Activated T-helper 17 cell treated with anti-CD3 and anti-CD28 coated beads, Interleukin-2, amount 50 U/mL, for 72 hours (primary cell): Measurements from ENCODE around the gene CA14. TPM values are rescaled to one million over a fixed set of nuclear protein-coding genes. Genes with fewer than 3 reads are reported as not detected.
A peak's percentile ranks its signal among the peaks of the same experiment; 100 is the strongest.

Source experiments
- ATAC-seq: fragments of 150-1000 bp; cut with Tn5 transposase; replicated peaks from 2 replicates; pipeline ENCODE4 v1.10.0; 2021; ENCODE audit warnings: mild to moderate bottlenecking, moderate library complexity
- H3K27ac Mint-ChIP-seq: one replicate; pipeline ENCODE4 v1.8.0; 2022; ENCODE audit warnings: mixed read lengths
- H3K27me3 Mint-ChIP-seq: one replicate; pipeline ENCODE4 v1.8.0; 2022; ENCODE audit warnings: mixed read lengths
- H3K36me3 Mint-ChIP-seq: one replicate; pipeline ENCODE4 v1.8.0; 2022; ENCODE audit warnings: low read depth, mild to moderate bottlenecking, mixed read lengths
- H3K4me1 Mint-ChIP-seq: one replicate; pipeline ENCODE4 v1.8.0; 2022; ENCODE audit warnings: mixed read lengths
- H3K4me3 Mint-ChIP-seq: one replicate; pipeline ENCODE4 v1.8.0; 2022; ENCODE audit warnings: mild to moderate bottlenecking, mixed read lengths
- H3K9me3 Mint-ChIP-seq: one replicate; pipeline ENCODE4 v1.8.0; 2022; ENCODE audit warnings: mixed read lengths
- total RNA-seq, 2 donors: library from RNA; stranded (reverse); gene quantifications; one replicate each; pipeline ENCODE4 v1.2.3, GENCODE V29; 2022

CA14 gene
- total RNA-seq, 2 donors from 2014 or later, result not detected

DNA sequence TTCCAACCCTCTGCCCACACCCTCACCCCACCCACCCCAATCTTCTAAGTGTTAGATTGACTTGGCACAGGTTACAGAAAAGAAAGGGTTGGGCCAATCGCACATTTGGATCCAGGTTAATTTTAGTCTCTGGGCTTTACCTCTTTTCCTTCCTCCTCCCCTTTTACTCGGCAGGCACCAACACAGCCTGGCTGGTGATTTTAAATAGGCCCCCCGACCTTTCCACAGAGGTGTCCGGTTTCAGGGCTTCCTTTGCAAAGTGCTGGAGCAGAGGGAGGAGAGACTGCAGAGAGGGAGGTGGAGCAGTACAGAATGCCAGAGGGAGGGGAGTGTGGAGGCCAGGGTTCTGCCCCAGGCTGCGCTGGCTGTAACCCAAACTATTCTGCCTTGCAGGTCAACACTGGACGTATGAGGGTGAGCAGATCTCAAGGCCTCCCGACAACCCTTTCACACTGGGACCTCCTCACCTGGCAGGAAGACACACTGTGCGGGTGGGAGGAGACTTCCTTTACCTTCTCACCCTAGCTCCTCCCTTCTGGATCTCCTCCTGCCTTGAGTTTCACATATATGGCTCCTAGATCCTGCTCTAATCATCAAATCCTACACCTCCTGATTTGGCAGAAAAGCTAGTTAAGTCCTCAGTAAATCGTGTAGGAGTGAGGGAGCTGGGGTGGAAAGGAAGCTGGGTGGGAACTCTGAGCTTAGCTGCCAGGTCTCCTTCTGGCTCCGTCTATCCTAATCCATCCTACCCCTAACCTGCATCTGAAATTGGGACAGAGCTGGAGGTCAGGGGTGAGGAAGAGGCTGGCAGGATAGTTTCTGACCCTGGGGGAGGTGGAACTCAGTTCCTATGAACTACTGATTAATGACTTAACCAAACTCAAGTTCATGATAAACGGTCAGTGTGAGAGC is 2.4 kb downstream of the CA14 start:
- peaks cover 8% of the 10 kb centered on the region for H3K36me3 Mint-ChIP-seq
- no peak overlapping the region for H3K4me3 Mint-ChIP-seq
- ATAC-seq, result no peak
- no peaks in the 10 kb centered on the region for H3K9me3 Mint-ChIP-seq
- peaks cover 12% of the 10 kb centered on the region for H3K4me1 Mint-ChIP-seq
- no peak overlapping the region for H3K27ac Mint-ChIP-seq
- H3K27me3 Mint-ChIP-seq, result peaks cover 23% of the 10 kb centered on the region

DNA sequence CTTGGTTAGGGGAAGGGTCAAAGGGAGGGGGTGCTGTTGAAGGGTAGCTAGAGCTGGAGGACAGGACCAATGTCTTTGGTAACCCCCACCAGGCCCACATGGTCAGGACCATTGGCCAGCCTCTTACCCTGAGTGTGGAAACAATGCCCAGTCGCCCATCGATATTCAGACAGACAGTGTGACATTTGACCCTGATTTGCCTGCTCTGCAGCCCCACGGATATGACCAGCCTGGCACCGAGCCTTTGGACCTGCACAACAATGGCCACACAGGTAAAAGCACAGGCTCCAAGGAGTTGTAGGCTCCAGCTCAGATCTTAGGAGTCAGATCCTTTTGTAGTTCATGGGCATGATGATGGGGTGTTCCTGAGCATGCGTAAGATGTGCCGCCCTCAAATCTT is 3.8 kb downstream of the CA14 start:
- peaks cover 21% of the 10 kb centered on the region for H3K36me3 Mint-ChIP-seq
- H3K4me3 Mint-ChIP-seq, result no peak overlapping the region
- no peaks in the 10 kb centered on the region for H3K9me3 Mint-ChIP-seq
- H3K27me3 Mint-ChIP-seq, result peaks cover 19% of the 10 kb centered on the region
- peaks cover under 1% of the 10 kb centered on the region for H3K4me1 Mint-ChIP-seq
- no peak overlapping the region for H3K27ac Mint-ChIP-seq
- ATAC-seq, result no peak

DNA sequence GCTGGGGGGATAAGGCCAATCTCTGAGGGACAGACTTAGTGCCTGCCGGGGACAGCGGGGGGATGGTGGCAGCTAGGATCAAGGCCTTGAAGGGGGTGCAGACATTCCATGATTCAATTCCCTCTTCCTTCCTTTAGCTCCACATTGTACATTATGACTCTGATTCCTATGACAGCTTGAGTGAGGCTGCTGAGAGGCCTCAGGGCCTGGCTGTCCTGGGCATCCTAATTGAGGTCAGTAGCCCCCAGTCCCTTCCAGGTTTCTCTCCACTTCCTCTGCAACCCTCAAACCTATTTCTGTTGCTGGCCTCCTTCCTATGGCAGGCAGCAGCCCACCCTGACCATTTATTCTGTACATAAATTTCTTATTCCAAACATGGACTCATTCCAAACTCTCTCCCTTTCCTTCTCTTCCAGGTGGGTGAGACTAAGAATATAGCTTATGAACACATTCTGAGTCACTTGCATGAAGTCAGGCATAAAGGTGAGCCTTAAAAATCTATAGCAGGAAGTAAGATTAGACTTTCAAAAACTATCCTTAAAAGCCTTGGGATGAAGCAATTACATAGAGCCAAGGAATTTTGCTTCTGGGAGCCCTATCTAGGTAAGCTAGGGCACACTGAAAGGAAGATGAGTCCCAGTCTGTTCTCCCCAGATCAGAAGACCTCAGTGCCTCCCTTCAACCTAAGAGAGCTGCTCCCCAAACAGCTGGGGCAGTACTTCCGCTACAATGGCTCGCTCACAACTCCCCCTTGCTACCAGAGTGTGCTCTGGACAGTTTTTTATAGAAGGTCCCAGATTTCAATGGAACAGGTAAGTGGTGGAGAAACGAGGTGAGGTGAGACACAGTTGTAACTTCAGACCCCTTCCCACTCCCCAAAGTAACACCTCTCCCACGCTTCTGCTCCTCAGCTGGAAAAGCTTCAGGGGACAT is 5.1 kb downstream of the CA14 start:
- Mint-ChIP-seq H3K27me3 (peaks cover 9% of the 10 kb centered on the region), H3K9me3 (no peaks in the 10 kb centered on the region), H3K27ac (peak overlapping the region; percentile 12), H3K36me3 (peaks cover 34% of the 10 kb centered on the region), H3K4me1 (peaks cover 7% of the 10 kb centered on the region), H3K4me3 (no peak overlapping the region)
- ATAC-seq, result no peak

DNA sequence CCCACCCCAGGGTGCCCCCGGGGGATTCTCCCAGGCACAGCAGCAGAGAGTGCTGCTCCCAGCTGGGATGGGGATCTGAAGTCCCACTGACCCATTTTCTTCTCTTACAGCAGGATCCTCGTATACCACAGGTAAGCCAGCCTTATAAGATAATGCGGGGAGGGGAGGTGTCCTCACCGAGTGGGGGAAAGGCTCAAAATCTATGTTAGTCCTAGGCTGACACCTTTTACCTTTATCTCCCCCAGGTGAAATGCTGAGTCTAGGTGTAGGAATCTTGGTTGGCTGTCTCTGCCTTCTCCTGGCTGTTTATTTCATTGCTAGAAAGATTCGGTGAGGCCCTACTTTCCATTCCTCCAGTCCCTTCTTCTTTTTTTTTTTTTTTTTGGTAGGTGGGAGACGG is 6.0 kb downstream of the CA14 start:
- Mint-ChIP-seq H3K4me1 (peaks cover 7% of the 10 kb centered on the region), H3K27ac (no peak overlapping the region), H3K4me3 (no peak overlapping the region), H3K27me3 (peaks cover 4% of the 10 kb centered on the region), H3K36me3 (peaks cover 43% of the 10 kb centered on the region), H3K9me3 (no peaks in the 10 kb centered on the region)
- ATAC-seq, result no peak

DNA sequence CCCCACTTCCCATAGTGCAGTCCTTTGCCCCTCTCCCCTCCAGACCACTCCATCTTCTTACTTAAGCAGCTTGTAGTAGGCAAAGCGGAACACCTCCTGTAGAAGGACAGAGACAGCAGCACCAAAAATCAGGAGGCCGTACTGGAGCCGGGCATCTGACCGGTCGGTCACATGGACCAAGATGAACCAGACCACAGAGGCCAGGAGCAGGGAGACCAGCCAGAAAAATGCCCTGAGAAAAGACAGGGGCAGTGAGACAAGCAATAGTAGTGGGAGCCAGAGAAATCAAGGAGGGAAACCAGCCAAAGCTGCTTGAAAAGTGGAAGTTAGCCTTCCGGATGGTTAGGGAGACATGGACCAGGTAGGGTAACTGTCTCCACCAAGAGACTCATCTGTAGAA is 10.3 kb downstream of the CA14 start:
- Mint-ChIP-seq H3K4me1 (peaks cover 17% of the 10 kb centered on the region), H3K4me3 (peak overlapping the region; percentile 96), H3K36me3 (peaks cover 50% of the 10 kb centered on the region), H3K27ac (peak overlapping the region; percentile 97), H3K27me3 (no peaks in the 10 kb centered on the region), H3K9me3 (no peaks in the 10 kb centered on the region)
- no peak for ATAC-seq

DNA sequence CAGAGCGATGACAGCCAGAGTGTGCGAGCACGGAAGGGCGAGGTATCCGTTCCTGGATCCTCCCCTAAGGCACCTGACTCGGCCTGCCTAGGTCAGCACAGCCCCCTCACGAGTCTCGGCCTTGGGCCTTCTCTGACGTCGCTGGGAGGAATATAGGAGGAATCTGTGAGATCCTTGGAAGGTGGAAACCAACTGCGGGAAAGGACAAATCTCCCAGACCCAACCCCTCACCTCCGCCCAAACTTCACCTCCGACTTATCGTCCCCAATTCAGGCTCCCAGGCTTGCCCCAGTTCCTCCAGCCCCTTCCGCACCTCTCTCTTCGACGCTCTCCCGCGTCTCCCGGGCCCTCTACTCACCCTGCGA is 10.7 kb downstream of the CA14 start:
- no peaks in the 10 kb centered on the region for H3K9me3 Mint-ChIP-seq
- H3K27me3 Mint-ChIP-seq, result no peaks in the 10 kb centered on the region
- peaks cover 17% of the 10 kb centered on the region for H3K4me1 Mint-ChIP-seq
- peak overlapping the region; percentile 97 for H3K27ac Mint-ChIP-seq
- peak overlapping the region; percentile 96 for H3K4me3 Mint-ChIP-seq
- ATAC-seq, result peak; percentile 54
- H3K36me3 Mint-ChIP-seq, result peaks cover 50% of the 10 kb centered on the region

DNA sequence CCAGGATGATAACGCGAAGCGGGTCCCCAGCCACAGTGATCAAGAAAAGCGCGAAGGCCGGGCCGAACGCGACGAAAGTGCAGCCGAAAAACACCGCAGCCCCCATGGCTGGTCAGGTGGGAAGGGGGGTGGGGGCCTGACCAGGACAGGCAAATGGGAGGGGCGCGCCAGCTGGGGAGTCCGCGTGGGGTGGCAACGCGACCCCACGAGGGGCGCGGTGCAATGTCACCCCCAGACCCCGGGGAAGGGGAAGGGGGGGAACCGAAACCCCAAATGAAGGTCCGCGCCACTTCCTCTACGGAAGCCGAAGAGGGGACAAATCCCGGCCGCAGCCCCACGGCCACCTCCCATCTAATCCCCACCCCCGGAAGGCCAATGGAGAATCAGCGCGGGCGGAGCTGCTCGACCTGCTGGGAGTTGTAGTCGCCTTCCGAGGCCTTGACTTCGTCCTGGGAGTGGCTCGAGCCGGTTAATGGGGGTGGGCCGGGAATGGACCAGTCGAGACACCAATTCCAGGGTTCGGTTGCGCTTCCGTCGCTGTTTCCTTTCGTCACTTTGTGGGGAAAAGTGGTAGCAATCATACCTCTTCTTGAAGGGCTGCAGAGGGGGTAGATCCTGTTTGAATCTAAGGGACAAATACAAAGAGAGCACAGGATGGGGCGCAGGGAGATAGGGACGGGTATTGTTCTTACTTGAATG is 11.3 kb downstream of the CA14 start, which contains the start of gene APH1A:
TSS of gene APH1A (minus strand) at position 312 of the 699 bp plus-strand sequence. CDS start at position 106, 206 bp downstream.
- Mint-ChIP-seq H3K27ac (peak within 1 kb of the TSS; percentile 97), H3K4me1 (peaks cover 17% of the 10 kb centered on the region), H3K9me3 (no peaks in the 10 kb centered on the region)

DNA sequence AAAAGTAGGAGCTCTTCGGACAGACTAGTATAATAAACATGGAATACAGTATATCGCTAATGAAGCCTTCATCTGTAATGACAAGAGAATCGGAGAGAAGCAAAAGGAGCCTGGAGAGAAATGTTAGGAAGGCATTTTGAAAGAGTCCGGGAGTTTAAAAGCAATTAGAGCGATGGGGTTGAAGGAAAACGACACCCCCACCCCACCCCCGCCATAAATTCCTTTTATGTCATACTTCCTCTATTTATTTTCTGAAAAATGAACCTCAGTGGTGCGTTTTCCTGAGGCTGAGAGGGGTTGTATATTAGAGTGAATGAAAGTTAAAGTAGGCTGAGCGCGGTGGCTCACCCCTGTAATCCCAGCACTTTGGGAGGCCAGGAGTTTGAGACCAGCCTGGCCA is 11.9 kb downstream of the CA14 start:
- H3K4me1 Mint-ChIP-seq, result peaks cover 17% of the 10 kb centered on the region
- no peak for ATAC-seq
- peaks cover 48% of the 10 kb centered on the region for H3K36me3 Mint-ChIP-seq
- peak overlapping the region; percentile 96 for H3K4me3 Mint-ChIP-seq
- no peaks in the 10 kb centered on the region for H3K27me3 Mint-ChIP-seq
- peak overlapping the region; percentile 97 for H3K27ac Mint-ChIP-seq
- H3K9me3 Mint-ChIP-seq, result no peaks in the 10 kb centered on the region

More for the DNA sequence above, 11.3 kb downstream of the CA14 start, which contains the start of gene APH1A:
- H3K36me3 Mint-ChIP-seq, result peaks cover 50% of the 10 kb centered on the region
- ATAC-seq, result peak; percentile 99
- no peaks in the 10 kb centered on the region for H3K27me3 Mint-ChIP-seq
- peak within 1 kb of the TSS; percentile 96 for H3K4me3 Mint-ChIP-seq

DNA sequence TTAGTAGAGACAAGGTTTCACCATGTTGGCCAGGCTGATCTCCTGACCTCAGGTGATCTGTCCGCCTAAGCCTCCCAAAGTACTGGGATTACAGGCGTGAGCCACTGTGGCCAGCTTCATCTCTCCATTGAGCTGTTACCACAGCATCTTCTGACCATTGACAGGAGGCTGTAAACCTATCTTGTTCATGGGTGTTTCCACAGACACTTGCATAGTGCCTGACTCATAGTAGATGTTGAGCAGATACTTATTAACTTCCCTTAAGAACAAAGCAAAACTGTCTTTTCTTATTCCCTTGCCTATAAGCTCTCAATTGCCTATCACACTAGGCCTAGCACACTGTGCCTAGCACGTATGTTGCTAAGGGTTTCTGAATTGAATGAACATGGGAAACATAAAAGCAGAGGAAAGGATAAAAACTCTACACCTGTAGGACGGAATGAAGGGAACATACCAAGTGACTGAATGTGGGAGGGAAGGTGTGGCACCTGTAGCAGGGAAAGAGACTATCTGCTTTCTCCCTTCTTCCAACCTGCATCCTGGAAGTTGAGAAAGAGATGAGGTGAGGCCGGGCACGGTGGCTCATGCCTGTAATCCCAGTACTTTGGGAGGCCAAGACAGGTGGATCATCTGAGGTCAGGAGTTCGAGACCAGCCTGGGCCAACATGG is 13.9 kb downstream of the CA14 start:
- H3K27me3 Mint-ChIP-seq, result no peaks in the 10 kb centered on the region
- H3K36me3 Mint-ChIP-seq, result peaks cover 29% of the 10 kb centered on the region
- no peak overlapping the region for H3K27ac Mint-ChIP-seq
- no peak overlapping the region for H3K4me3 Mint-ChIP-seq
- peaks cover 17% of the 10 kb centered on the region for H3K4me1 Mint-ChIP-seq
- H3K9me3 Mint-ChIP-seq, result no peaks in the 10 kb centered on the region
- ATAC-seq, result no peak

DNA sequence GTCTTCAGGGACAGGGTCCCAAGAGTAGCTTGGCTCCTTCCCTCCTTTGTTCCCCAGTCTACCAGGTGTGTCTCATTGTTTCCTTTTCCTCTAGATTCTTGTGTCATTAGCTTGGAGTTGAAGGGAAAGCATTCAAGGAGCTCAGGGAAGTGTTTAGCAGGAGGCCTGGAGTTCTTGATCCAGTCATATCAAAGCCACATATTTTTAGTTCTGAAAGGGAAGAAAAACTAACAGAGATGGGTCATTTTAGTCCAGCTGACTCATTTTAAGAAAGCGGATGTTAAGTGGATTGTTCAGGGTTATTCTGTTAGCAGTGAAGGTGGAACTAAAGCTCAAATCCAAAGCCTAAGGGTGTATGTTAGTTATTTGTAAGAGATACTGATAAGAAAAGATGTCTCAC is 15.7 kb downstream of the CA14 start:
- H3K36me3 Mint-ChIP-seq, result peaks cover 10% of the 10 kb centered on the region
- no peak overlapping the region for H3K4me3 Mint-ChIP-seq
- peak overlapping the region; percentile 1 for H3K27ac Mint-ChIP-seq
- no peaks in the 10 kb centered on the region for H3K27me3 Mint-ChIP-seq
- ATAC-seq, result no peak
- H3K9me3 Mint-ChIP-seq, result no peaks in the 10 kb centered on the region
- H3K4me1 Mint-ChIP-seq, result peaks cover 10% of the 10 kb centered on the region

DNA sequence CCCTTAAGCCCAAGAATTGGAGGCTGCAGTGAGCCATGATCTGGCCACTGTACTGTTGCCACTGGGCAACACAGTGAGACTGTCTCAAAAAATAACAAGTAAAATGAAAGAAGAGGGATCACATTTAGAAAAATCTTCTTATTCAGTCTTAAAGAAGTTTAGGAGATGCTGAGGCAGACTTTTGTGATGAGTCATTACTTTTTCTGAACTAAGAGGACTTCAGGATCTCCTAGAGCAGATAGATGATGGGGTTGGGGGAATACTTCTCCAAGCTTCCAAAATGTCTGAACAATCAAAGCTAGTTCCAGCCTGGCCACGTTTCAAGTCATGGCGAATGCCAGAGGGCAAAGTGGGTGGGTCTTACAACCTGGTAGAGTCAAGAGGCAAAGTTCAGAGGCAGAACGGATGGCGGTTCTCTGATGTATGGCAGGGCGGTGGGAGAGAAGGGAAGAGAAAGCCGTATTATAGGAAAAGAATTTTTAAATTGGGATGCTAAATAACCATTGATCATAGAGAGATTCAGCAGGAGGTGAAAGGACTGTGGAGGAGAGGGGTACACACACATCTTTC is 22.6 kb downstream of the CA14 start:
- Mint-ChIP-seq H3K4me3 (peak overlapping the region; percentile 88), H3K9me3 (peaks cover 4% of the 10 kb centered on the region), H3K27me3 (no peaks in the 10 kb centered on the region), H3K27ac (peak overlapping the region; percentile 15), H3K4me1 (peaks cover 23% of the 10 kb centered on the region), H3K36me3 (peaks cover 16% of the 10 kb centered on the region)
- no peak for ATAC-seq

DNA sequence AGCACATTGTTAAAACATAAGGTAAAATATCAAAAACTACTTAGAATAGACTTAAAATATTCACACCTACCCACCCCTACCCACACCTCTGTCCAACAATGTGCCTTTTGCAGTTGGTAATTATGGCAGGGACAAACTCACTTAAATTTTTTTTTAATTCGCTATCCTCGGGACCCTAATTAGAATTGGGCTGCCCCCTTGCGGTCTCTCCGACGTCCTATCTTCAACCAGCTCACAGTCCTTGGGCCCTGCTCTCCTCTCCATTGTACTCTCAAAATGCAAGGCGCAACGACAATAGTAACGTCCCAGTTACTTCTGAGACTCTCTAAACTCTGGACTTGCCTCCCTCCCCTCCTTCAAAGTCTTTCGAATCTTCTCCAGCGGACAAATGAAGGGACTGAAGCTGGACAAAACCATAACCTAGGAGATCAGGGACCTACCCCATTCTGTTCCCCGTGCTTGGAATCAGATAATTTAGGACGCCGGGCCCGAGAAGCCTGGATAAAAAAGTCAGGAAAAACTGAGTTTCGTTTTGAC is 23.7 kb downstream of the CA14 start:
- no peaks in the 10 kb centered on the region for H3K27me3 Mint-ChIP-seq
- H3K4me3 Mint-ChIP-seq, result peak overlapping the region; percentile 88
- H3K27ac Mint-ChIP-seq, result peak overlapping the region; percentile 80
- H3K36me3 Mint-ChIP-seq, result peaks cover 18% of the 10 kb centered on the region
- ATAC-seq, result peak; percentile 37
- peaks cover 23% of the 10 kb centered on the region for H3K4me1 Mint-ChIP-seq
- peaks cover 4% of the 10 kb centered on the region for H3K9me3 Mint-ChIP-seq
